Raji (cell line): ENCODE data around the gene PSMA7.

Experiments
- POLR2A ChIP-seq: IDR thresholded peaks from 2 replicates; pipeline ENCODE4 v1.6.1; 2011; ENCODE audit warnings: low read depth, low read length, control low read depth; ENCODE audit not compliant: insufficient read depth

The PSMA7 gene

DNA sequence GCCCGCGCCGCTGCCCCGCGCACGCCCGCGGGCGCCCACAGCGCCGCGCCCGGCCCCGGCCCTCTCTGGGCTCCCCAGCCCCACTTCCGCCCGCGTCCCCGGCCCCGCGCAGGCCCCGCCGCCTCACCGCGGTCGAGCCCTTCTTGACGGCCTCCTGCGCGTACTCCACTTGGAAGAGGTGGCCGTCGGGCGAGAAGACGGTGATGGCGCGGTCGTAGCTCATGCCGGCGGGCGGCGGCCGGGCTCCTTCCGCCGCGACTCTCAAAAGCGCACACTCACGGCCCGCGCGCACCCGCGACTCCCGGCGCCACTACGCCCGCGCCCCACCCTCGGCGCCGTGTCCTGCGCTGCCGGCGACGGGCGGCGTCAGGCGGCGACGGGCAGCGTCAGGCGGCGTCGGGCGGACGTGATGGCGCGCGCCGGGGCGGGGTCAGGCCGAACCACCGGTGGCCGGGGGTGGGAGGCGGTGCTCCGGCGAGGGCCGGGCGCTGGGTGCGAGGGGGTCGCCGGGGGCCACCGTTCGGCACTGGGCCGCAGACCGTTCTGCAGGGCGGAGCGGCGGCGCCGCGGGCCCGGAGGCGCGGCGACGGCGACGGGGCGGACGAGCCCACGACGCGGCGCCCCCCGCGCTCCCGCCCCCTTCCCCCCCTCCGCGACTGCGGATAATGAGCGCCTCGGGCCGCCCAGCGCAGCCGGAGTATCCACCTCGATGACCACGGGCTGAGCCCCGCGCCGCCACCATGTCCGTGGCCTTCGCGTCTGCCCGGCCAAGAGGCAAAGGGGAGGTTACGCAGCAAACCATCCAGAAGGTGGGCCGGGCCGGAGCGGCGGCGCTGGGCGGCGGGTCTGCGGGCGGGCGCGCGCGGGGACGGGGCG is at the start of gene PSMA7, which contains the start of gene SS18L1:
Gene PSMA7 (minus strand): TSS at position 314 of the 876 bp plus-strand sequence. CDS start 91 bp downstream, at position 223.
Gene SS18L1 (plus strand): TSS at position 689 of the 876 bp plus-strand sequence. CDS start 52 bp downstream, at position 741.
- TF ChIP-seq POLR2A, result peak; percentile 70

- no peak for TF ChIP-seq POLR2A
Measured at GRCh38 chr20:62192635-62193034, 49.4 kb upstream of the PSMA7 start.

DNA sequence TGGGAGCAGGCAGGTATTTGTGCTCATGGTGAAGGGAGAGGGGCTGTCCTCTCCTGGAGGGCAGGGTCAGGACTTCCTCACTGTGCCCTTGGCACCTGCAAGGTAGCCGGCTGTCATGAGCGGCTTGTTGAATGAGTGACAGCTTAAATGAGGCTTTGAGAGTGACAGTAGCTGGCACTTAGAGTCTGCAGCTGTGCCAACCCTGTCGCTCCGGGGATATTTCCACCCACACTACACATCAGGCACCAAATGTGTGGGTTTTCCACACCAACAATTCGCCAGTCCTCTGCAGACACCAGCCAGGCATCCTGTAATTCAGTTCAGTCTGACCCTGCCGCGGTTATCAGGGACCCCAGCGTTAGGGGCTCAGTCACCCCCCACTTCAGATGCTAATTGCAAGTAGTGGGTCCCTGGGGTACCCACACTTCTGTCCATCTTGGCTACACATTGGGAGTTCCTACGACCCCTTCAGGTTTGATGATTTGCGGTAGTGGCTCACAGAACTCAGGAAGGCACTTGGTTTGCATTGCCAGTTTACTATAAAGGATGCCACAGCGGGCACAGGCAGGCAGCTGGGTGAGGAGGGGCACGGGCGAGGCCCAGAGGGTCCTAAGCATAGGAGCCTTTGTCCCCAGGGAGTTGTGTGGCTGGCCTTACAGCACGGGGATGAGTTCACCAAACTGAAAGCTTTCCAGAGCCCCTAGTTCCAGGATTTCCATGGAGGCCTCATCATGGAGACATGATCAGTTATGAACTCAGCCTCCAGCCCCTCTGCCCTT is 48.8 kb upstream of the PSMA7 start:
- no peak for TF ChIP-seq POLR2A

- TF ChIP-seq POLR2A, result no peak
Measured at GRCh38 chr20:62190639-62191411, 47.6 kb upstream of the PSMA7 start.

GRCh38 chr20:62186887-62187866 is 44.0 kb upstream of the PSMA7 start:
- TF ChIP-seq POLR2A, result no peak

- TF ChIP-seq POLR2A, result no peak
Measured at GRCh38 chr20:62186096-62186426, 42.9 kb upstream of the PSMA7 start.

DNA sequence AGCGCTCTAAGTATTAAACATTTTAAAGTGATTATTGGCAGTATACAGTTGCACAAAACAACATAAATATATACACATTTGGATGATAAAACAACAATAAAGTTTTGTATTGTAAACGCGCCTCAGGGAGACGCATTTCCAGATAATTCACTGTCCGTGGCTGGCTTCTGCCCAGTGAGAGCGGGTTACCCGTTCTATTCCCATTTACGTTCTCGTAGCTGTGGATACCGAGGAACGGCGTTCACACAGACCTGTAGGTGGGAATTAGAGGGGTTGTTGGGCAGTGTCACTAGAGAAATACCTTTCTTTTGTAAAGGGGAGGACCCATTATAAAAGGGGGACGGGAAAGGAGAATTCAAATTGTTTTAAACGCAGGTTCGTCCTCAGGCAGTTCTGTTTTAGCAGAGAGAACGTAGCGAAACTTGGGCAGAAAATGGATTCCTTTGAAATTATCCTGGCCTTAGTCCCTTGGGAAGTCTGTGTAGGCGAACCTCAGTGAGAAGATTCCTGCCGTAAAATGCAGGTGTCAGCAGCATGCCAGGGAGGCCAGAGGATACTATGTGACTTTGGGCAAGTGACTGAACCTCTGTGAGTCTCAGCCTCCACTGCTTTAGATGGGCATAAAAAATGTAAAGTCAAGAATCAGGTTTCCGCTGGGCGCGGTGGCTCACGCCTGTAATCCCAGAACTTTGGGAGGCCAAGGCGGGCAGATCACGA is 40.4 kb upstream of the PSMA7 start:
- TF ChIP-seq POLR2A, result no peak

DNA sequence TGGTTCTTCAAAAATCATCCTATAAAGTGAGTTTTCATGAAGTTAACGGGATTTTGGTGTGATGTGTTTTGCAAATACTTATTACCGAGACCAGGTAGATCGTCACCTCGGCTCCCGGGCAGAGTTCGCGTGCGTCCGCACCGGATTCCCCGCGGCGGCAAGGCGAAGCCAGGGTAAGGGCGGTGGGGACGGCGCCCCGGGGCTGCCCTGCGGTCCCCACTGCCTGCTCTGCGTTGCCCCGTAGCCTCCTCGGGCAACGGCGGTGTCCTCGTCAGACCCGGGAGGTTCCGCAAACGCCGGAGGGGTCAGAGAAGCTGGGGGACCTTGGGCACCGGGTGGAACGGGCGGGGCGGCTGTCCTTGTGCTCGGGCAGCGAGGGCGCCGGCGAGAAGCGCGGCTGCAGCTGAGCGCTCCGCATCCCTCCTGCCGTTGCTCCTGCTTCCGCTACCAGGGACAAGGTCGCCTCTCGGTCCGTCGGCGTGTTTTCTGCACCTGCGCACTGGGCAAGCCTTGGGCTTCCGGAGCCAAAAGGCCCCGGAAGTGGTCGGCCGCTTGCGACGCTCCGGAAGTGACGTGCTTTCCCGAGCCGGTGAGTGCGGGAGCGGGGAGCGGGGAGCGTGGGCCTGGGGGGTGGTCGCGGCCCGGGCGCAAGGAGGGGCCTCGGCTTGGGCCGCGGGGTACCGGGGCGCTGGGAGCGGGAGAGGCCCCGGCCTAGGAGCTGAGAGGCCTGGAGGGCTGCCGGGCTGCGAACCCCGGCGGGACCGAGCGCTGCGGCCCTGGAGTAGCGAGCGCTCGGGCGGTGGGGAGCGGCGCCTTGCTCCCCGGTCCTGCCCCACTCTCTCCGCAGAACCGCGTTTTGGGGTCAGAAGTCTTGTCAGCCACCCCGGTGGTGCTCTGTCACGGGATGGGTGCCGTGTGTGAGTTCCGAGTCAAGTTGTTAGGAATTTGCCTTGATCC is 39.6 kb upstream of the PSMA7 start, which contains the start of gene MTG2:
Gene MTG2 (plus strand): TSS at position 560 of the 957 bp plus-strand sequence. CDS start 10,393 bp downstream, outside the sequence.
- TF ChIP-seq POLR2A, result peak; percentile 99

- no peak for TF ChIP-seq POLR2A
Measured at GRCh38 chr20:62181808-62182207, 38.6 kb upstream of the PSMA7 start.

DNA sequence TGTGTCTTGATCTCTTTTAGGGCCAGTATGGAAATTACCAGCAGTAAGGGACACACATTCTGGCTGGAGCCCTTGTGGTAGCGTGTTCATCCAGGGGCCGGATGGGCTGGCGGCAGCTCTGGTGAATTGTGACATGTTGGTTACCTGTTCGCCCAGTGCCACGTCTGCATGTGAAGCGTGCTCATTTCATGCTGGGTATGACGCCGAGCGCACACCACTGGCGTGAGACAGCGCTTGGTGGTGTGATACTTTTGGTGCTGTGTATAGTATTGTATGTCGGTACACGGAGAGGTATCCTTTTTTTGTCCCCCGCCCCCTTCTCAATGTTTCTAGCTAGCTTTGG is 35.9 kb upstream of the PSMA7 start:
- TF ChIP-seq POLR2A, result no peak

- no peak for TF ChIP-seq POLR2A
Measured at GRCh38 chr20:62178316-62179161, 35.3 kb upstream of the PSMA7 start.

DNA sequence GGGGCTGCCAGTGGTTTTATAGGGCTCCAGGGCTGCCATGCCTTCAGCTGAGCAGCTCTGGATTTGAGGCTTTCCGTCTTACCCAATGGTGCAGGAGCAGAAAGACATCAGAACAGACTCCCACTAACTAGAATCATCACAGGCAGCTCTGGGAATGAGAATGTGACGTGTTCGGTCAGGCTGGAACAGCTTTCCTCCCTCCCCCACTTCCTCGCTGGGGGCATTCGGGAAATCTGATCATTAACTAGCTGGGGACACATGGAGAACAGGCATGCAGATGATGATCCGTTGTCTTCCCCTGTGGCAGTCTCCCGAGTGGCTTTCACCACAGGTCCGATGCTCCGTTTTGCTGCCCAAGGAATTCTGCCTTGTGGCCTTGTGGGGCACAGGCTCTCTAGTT is 34.1 kb upstream of the PSMA7 start:
- no peak for TF ChIP-seq POLR2A

DNA sequence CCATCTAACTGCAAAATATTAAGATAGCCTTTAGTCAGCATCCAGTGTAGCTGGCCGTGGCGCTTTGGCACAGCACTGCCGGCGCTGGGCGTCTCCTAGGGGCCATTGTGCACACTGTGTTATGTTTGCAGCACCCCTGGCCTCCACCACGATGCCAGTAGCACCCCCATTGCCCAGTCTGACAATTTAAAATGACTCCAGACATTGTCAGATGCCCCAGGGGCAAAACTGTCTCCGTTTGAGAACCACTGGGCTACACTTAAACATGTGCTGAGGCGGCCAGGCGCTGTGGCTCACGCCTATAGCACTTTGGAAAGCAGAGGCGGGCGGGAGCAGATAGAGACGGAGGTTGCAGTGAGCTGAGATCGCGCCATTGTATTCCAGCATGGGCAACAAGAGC is 33.7 kb upstream of the PSMA7 start:
- TF ChIP-seq POLR2A, result no peak
